Suppressor macrophage treated with lipopolysaccharide for 1 hour (primary cell): ENCODE data around the gene METTL22.
A peak's percentile ranks its signal among the peaks of the same experiment; 100 is the strongest.

Source experiments
- DNase-seq, 3 donors: peaks; one replicate each; pipeline ENCODE4 v3.0.0-alpha.2; 2020 to 2022

METTL22 gene

DNA sequence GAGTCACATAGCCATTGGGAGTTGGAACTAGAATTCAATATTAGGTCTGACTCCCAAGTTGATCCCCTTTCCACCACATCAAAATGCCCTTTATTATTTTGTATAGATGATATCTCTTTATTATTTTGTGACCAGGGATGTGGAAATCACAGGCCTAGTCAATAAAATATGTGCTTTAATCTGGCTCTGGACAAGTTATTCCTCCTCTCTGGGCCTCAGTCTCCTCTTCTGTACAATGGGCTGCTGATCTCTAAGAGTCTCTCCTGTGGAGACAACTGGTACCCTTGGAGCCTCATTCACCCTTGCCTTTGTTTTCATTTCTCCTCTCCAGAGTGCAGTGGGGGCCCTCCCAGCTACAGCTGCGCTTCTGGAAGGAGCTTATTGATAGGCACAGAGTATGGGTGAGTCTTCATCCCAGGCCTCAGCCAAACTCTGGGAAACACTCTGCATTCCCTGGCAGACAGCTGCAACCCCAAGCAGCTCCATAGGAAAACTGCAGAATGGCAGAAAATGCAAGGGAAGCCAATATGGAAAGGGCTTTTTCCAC, 48.6 kb downstream of the METTL22 start:
- no peak for DNase-seq

DNA sequence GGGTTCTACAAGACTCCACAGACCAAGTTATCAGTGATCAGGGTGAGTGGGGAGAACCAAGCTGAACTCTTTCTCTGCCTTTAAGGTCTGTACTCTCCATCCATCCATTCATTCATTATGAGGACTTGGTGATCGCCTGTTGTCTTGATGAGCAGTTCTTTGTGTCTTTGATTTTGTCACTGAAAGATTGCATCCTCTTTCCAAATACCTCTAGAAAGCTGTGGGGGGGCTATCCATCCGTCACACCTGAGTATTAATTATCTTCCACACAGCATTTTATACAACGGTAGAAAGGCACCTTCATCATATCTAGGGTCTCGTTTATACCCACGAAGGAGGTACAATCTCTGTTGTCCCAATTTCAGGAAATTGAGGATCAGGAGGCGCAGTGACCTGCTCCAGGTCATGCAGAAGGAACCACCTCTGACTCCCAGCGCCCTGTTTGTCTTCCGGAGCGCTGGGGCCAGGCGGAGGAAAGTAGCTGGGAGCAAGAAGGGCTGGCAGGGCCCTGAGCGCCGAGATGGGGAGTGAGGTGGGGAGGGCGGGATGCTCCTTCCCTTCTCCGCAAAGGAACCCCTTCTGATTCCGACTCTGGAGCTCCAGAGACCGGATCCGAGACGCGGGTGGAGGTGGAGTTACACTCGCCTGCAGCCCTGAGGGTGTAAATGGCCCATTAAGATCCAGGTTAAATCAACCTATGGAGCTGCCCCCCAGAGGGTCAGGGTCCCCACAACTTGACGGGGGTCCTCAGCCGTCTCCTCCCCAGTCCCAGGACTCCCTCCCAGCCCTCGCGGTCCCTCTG, 52.3 kb downstream of the METTL22 start:
- DNase-seq, result peak in 1 of 3 donors; percentile 4

GRCh38 chr16:8674413-8675022, 53.0 kb downstream of the METTL22 start, which contains the start of gene ABAT:
Gene ABAT, plus strand, starts transcription at chr16:8674617. Its CDS starts 61,123 bp downstream, at chr16:8735740.
- DNase-seq, result peak; percentile 87 to 94 (median 92)

DNA sequence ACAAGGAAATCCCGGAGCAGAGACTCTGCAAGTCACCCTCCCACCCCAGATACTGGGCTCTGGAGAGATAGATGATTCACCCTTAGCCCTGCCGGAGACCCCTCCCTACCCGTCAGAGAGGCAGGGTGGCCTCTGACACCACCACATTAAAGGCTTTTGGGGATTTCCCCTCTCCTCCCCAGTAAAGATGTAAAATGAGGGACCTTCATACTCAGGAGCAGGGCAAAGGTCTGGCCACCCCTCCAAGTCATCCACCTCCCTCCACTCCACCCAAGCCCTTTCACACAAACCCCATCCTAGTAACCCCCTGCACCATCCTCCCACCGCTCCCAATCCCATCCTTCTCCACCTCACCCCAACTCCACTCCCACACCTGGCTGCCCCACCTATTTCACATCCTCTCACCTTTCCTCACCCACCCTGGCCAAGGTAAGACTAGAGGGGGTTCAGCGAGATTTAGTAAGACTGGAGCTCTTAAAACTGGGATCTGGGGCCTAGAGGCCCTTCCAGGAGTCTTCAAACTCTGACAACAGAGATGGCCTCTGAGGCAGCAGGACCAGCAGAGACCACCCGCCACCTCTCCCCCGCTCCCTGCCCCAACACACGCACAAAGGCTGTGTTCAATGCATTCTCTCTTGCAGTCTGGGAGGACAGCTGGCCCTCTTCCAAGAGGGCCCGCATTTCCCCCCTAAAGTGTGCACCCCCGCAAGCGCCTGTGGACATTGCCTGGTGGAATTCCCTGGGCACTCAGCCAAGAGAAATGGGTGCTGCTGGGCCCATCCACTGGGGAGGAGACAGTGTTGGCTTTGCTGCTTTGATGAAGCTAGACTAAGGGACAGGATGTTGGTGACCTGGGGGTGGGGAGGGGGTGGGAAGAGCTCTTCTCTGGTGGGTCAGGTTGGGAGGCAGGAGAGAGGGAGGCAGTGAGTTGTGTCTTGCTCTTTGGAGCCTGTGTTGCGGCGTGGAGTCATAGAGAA, 54.0 kb downstream of the METTL22 start:
- DNase-seq, result peak; percentile 13 to 40 (median 15)

DNA sequence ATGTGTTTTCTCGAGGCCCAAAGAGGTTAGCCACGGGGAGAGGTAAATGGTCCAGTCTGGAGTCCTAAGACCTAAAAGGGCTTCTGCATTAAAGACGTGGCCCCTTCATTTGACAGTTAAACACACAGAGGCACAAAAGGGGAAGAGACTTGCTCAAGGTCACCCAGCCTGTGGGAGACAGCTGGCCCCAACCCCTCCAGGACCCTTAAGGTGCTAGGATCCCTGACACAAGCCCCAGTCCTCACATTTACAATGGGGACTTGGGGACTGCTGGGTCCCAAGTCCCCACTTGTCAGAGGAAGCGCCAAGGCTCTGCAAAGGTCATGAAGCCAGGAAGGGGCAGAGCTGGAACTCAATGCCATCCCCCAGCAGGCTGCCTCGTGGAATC, 54.7 kb downstream of the METTL22 start:
- no peak for DNase-seq

DNA sequence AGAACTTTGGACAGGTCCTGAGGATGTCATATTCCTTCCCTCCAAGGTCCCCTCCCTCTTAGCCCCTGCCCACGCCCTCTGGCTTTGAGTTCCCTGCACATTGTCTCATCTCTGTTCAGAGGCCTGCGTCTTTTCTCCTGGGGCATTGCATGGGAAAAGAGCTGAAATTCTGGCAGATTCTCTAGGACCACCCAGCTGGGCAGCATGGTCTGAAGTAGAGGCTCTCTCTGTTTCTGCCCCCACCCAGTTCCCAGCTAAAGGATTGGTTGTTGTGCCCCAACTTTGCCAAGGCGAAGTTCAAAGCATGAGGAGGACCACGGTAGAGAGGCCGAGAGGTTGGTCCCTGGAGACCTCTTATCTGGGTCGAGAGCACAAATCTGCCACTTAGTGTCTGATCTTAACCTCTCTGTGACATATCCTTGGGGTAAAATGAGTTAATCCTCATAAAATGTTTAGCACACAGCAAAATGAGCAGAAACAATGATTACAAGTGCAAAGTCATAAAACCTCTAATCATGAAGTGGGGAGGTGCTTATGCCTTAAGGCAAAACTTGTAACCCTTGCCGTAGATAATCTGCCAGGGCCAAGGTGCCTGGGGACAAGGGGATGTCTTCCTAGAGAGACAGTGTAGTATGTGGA, 55.4 kb downstream of the METTL22 start:
- DNase-seq, result no peak

DNA sequence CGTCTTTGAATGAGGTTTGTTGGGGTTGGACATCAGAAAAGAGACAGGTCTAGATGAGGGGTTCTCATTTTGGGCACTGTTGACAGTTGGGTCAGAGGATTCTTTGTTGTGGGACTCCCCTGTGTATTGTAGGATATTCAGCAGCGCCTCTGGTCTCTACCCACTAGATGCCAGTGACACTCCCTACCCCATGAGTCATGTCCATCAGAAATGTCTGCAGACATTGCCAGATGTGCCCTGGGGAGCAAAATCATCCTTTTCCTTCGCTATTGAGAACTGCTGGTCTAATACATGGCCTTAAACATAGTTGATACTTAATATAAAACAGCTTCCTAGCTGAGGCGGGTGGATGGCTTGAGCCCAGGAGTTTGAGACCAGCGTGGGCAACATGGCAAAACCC, 56.0 kb downstream of the METTL22 start:
- no peak for DNase-seq

DNA sequence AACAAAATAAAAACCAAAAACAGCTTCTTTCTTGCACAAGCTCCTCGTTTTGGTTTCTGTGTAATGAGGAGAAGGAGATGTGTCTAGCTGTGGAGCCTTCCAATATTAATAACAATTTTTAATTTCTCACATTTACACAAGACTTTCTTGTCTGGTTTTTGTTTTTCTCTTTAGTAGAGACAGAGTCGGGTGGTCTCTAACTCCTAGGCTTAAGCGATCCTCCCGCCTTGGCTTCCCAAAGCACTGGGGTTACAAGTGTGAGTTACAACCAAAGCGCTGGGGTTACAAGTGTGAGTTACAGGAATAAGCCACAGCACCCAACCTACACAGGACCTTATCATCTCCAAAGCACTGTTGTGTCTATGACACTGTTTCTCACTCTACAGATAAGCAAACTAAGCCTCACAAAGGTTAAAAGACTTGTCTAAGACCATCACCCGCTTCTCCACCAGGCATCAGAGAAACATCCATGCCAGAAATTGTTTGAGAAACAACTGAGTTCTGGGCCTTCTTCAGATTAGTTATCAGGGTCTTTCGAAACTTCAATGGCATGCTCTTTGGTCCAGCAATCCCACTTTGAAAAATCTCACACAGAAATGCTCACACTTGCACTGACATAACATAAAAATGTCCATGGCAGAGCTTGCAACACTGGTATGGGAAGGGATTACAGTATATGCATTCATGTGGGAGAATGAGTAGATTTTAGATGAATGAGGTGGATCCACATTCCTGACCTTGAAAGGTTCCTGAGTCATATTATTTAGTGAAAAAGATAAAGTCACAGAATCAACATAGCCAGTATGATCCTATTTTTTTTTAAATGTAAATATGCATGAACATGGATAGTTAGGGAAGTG, 56.8 kb downstream of the METTL22 start:
- no peak for DNase-seq

GRCh38 chr16:8679151-8679550, 57.7 kb downstream of the METTL22 start:
- DNase-seq, result no peak

DNA sequence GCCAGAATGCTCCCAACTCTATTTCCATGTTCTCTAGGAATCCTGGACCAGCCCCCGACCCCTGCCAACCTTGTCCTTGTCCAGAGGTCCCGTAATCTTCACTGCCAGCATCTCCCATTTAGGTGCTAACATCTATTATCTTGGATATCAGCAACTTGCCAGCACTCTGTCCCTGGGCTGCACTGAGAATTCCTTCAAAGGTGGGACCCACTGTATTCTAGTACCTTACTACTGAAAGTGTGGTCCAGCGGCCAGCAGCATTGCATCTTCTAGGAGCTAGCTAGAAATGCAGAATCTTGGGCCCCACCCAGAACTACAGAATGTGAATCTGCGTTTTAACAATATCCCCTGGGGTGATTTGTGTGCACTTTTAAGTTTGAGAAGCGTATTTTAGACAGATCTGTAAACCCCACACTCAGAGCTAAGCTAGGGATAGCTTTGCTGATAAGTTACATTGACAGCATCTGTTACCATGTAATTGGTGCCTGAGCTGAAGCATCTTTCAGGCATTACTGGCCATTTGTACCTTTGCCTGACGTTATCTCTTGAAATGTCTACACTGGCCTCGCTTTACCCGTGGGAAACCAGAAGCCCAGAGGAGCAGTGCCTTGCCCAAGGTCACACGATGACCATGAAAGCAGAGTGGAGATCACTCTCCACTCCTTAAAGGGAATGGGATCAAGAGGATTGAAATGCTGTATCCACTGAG, 61.2 kb downstream of the METTL22 start:
- DNase-seq, result no peak

GRCh38 chr16:8683640-8684039, 62.1 kb downstream of the METTL22 start:
- no peak for DNase-seq

- DNase-seq, result no peak
These were observed 64.1 kb downstream of the METTL22 start for GRCh38 chr16:8685617-8686016.

- no peak for DNase-seq
These were observed 64.6 kb downstream of the METTL22 start for GRCh38 chr16:8686031-8686621.

GRCh38 chr16:8686879-8687278, 65.4 kb downstream of the METTL22 start:
- DNase-seq, result no peak

DNA sequence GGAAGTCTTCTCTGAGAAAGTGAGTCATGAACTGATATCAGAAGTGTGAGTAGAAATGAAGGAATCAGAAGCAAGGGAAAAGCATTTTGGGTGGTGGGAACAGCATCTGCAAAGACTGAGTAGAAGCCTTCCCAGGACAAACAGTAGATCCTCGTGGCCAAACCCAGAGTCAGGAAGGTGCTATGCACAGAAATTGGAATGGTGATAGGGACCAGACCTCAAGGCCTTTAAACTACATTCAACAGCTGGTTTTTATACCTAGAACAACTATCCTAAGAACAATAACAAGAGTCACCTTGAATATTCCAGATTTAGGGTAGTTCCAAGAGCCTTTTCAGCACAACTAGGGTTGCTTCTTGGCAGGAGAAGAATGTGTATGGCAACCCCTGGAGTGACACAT, 68.2 kb downstream of the METTL22 start:
- no peak for DNase-seq

- no peak for DNase-seq
These were observed 70.2 kb downstream of the METTL22 start for GRCh38 chr16:8691728-8692127.

- DNase-seq, result no peak
These were observed 73.6 kb downstream of the METTL22 start for GRCh38 chr16:8694795-8695728.

- DNase-seq, result no peak
These were observed 75.4 kb downstream of the METTL22 start for GRCh38 chr16:8696880-8697279.

DNA sequence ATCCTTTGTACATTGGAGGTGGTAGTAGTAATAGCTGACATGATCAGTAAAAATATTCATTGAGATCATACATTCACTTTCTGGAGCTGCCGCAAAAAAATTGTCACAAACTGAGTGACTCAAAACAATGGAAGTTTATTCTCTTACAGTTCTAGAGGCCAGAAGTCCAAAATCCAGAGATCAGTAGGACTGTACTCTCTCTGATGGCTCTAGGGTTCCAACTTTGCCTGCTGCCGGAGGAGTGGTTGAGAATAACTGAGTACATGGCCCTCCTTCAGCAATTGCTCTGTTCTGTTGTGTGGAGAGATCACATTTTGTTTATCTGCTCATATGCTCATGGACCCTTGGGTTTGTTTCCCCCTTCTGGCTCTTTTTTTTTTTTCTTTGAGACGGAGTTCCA, 76.5 kb downstream of the METTL22 start:
- no peak for DNase-seq
